Brain pericyte (primary cell): ENCODE measurements around the gene FNDC10.
"Not testable (repeated sequence)": the region's sequence is repeated elsewhere in the genome, so short reads cannot be mapped to it uniquely, and the experiment has no call there.

ENCODE experiments used
- DNase-seq: peaks from one replicate; pipeline ENCODE4 v3.0.0-alpha.2; 2012; ENCODE audit warnings: low read depth, low spot score

FNDC10 gene

GRCh38 chr1:1567891-1568291, 32.0 kb downstream of the FNDC10 start:
- DNase-seq, result no peak

GRCh38 chr1:1567152-1567875, 32.6 kb downstream of the FNDC10 start:
- no peak for DNase-seq

- no peak for DNase-seq
These were observed 34.6 kb downstream of the FNDC10 start for GRCh38 chr1:1565340-1565739.

- no peak for DNase-seq
These were observed 35.7 kb downstream of the FNDC10 start for GRCh38 chr1:1564268-1564667.

- DNase-seq, result no peak
These were observed 36.2 kb downstream of the FNDC10 start for GRCh38 chr1:1563688-1564087.

GRCh38 chr1:1562556-1563195, 37.3 kb downstream of the FNDC10 start:
- DNase-seq, result no peak

- no peak for DNase-seq
These were observed 38.0 kb downstream of the FNDC10 start for GRCh38 chr1:1561801-1562470.

GRCh38 chr1:1560178-1560577, 39.8 kb downstream of the FNDC10 start:
- no peak for DNase-seq

- DNase-seq, result no peak
These were observed 40.9 kb downstream of the FNDC10 start for GRCh38 chr1:1559066-1559465.

GRCh38 chr1:1558591-1558990, 41.3 kb downstream of the FNDC10 start:
- DNase-seq, result no peak

GRCh38 chr1:1557688-1558087, 42.2 kb downstream of the FNDC10 start:
- not testable (repeated sequence) for DNase-seq

GRCh38 chr1:1556961-1557360, 43.0 kb downstream of the FNDC10 start:
- DNase-seq, result not testable (repeated sequence)

GRCh38 chr1:1556505-1556904, 43.4 kb downstream of the FNDC10 start:
- DNase-seq, result no peak

GRCh38 chr1:1554926-1555915, 44.7 kb downstream of the FNDC10 start:
- DNase-seq, result no peak

- no peak for DNase-seq
These were observed 45.4 kb downstream of the FNDC10 start for GRCh38 chr1:1554550-1554925.

- DNase-seq, result no peak
These were observed 46.0 kb downstream of the FNDC10 start for GRCh38 chr1:1553821-1554494.

- DNase-seq, result no peak
These were observed 47.7 kb downstream of the FNDC10 start for GRCh38 chr1:1552263-1552639.

GRCh38 chr1:1551524-1552262, 48.2 kb downstream of the FNDC10 start:
- no peak for DNase-seq

GRCh38 chr1:1550591-1551432, 49.1 kb downstream of the FNDC10 start:
- peak; percentile 72 for DNase-seq

- no peak for DNase-seq
These were observed 49.8 kb downstream of the FNDC10 start for GRCh38 chr1:1550087-1550486.
